Measurements from ENCODE around the gene EYS. TPM values are rescaled to one million over a fixed set of nuclear protein-coding genes. Genes with fewer than 3 reads are reported as not detected.

Gene EYS
- total and polyA plus RNA-seq, 9 of the 15 experiments (the other 6 are each of a cell fraction or from before 2014, with no cell fraction given) = 0.03 to 0.36 (median 0.10) TPM; not detected in 2

DNA sequence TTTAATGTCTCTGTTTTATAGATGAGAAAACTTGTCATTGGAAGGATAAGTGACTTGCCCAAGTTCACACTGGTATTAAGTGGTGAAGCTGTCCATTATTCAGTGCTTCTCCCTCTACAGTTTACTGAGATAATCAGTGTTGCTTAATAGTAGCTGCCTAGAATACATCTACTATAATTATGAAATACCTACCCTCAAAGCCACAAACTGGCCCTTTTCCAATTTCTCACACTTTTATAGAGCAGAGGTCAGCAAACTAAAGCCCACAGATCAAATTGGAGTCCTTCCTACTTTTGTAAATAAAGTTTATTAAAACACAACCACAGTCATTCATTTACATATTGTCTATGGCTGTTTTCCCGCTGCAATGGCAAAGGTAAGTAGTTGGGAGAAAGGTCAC lies 73.5 kb downstream of the EYS start (continued):
- TF ChIP-seq, protein P1, sequence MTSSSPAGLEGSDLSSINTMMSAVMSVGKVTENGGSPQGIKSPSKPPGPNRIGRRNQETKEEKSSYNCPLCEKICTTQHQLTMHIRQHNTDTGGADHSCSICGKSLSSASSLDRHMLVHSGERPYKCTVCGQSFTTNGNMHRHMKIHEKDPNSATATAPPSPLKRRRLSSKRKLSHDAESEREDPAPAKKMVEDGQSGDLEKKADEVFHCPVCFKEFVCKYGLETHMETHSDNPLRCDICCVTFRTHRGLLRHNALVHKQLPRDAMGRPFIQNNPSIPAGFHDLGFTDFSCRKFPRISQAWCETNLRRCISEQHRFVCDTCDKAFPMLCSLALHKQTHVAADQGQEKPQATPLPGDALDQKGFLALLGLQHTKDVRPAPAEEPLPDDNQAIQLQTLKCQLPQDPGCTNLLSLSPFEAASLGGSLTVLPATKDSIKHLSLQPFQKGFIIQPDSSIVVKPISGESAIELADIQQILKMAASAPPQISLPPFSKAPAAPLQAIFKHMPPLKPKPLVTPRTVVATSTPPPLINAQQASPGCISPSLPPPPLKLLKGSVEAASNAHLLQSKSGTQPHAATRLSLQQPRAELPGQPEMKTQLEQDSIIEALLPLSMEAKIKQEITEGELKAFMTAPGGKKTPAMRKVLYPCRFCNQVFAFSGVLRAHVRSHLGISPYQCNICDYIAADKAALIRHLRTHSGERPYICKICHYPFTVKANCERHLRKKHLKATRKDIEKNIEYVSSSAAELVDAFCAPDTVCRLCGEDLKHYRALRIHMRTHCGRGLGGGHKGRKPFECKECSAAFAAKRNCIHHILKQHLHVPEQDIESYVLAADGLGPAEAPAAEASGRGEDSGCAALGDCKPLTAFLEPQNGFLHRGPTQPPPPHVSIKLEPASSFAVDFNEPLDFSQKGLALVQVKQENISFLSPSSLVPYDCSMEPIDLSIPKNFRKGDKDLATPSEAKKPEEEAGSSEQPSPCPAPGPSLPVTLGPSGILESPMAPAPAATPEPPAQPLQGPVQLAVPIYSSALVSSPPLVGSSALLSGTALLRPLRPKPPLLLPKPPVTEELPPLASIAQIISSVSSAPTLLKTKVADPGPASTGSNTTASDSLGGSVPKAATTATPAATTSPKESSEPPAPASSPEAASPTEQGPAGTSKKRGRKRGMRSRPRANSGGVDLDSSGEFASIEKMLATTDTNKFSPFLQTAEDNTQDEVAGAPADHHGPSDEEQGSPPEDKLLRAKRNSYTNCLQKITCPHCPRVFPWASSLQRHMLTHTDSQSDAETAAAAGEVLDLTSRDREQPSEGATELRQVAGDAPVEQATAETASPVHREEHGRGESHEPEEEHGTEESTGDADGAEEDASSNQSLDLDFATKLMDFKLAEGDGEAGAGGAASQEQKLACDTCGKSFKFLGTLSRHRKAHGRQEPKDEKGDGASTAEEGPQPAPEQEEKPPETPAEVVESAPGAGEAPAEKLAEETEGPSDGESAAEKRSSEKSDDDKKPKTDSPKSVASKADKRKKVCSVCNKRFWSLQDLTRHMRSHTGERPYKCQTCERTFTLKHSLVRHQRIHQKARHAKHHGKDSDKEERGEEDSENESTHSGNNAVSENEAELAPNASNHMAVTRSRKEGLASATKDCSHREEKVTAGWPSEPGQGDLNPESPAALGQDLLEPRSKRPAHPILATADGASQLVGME (CRISPR knock-in tag; IDR thresholded peaks at IDR 0.05) = no peak
- TF ChIP-seq IFI16 (CRISPR knock-in tag; IDR thresholded peaks at IDR 0.05) (no peak), KLF13 (tag; IDR thresholded peaks at IDR 0.05; ENCODE audit: borderline replicate concordance, low read depth) (no peak), ETV5 (CRISPR knock-in tag; IDR thresholded peaks at IDR 0.05; ENCODE audit: low read depth) (no peak), MECOM (CRISPR knock-in tag; IDR thresholded peaks at IDR 0.05) (no peak), NFIC (IDR thresholded peaks at IDR 0.05) (no peak), GTF2F1 (IDR thresholded peaks at IDR 0.05; ENCODE audit: low read depth, low read length) (no peak), EWSR1 (IDR thresholded peaks at IDR 0.05; ENCODE audit: borderline replicate concordance, low read depth, partially characterized antibody) (no peak), NFRKB (IDR thresholded peaks at IDR 0.05; ENCODE audit: low read depth) (no peak), POLR3A (IDR thresholded peaks at IDR 0.05; ENCODE audit: borderline replicate concordance, extremely low read depth, insufficient read depth, insufficient read length) (no peak)
- TF ChIP-seq, protein P2, sequence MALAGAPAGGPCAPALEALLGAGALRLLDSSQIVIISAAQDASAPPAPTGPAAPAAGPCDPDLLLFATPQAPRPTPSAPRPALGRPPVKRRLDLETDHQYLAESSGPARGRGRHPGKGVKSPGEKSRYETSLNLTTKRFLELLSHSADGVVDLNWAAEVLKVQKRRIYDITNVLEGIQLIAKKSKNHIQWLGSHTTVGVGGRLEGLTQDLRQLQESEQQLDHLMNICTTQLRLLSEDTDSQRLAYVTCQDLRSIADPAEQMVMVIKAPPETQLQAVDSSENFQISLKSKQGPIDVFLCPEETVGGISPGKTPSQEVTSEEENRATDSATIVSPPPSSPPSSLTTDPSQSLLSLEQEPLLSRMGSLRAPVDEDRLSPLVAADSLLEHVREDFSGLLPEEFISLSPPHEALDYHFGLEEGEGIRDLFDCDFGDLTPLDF (CRISPR knock-in tag; IDR thresholded peaks at IDR 0.05) = no peak
- TF ChIP-seq, protein P3, sequence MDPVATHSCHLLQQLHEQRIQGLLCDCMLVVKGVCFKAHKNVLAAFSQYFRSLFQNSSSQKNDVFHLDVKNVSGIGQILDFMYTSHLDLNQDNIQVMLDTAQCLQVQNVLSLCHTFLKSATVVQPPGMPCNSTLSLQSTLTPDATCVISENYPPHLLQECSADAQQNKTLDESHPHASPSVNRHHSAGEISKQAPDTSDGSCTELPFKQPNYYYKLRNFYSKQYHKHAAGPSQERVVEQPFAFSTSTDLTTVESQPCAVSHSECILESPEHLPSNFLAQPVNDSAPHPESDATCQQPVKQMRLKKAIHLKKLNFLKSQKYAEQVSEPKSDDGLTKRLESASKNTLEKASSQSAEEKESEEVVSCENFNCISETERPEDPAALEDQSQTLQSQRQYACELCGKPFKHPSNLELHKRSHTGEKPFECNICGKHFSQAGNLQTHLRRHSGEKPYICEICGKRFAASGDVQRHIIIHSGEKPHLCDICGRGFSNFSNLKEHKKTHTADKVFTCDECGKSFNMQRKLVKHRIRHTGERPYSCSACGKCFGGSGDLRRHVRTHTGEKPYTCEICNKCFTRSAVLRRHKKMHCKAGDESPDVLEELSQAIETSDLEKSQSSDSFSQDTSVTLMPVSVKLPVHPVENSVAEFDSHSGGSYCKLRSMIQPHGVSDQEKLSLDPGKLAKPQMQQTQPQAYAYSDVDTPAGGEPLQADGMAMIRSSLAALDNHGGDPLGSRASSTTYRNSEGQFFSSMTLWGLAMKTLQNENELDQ (CRISPR knock-in tag; IDR thresholded peaks at IDR 0.05; ENCODE audit: borderline replicate concordance) = no peak
- TF ChIP-seq, protein P4, sequence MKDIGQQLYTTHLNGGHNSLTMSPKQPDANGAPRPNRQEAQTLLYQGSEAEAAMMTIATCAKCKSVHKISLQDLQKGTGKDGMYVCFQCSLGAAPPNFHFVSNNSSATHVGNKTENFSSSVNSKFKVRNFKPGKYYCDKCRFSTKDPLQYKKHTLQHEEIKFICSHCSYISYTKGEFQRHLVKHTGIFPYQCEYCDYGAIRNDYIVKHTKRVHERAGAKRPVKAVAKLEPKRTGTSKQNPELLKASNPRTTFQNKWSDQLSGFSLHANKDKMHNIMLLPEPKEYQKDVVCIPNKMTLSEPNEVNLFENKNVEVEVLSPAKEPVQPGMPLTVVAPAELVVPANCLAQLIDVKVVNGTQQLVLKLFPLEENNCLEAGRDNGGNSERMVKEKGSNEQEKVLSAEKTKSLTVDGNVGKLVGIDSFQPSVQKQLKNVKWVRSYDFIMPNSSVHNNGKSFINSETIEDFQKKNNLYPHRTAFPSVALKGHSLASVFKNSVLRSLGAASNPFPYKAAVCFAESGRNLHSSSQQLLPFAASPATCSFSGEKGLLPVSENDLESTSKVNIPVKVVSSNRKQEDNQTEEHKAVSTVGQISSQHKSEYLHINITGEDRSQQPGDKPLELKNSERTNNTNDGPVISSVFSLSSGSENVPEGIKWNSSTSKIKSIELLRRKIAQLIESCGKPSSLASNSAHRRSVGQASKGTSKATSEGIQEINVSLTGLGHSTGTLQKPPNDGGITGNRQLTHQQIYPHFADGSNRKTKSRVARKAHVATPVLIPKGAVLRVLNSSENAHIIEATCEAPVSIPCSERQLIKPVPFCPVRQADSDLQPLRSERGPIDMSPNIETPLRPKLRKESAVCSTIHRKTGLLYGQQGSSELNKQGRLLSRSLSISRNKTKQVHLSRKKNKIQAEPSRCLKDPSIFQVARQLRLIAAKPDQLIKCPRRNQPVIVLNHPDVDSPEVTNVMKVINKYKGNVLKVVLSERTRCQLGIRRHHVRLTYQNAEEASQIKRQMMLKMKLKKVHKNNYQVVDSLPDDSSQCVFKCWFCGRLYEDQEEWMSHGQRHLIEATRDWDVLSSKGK (CRISPR knock-in tag; IDR thresholded peaks at IDR 0.05) = no peak
